HEK293T (cell line): Measurements from ENCODE around the gene POLR1B.
"Not testable (repeated sequence)": the region's sequence is repeated elsewhere in the genome, so short reads cannot be mapped to it uniquely, and the experiment has no call there.

Source experiments
- CTCF ChIA-PET: fragments of 350-600 bp; formaldehyde crosslinking; extraction: SDS; loops from one replicate; lab custom pipeline; 2021; ENCODE audit warnings: antibody characterized with exemption, inconsistent platforms; lab: Yijun Ruan, JAX
- POLR2A ChIA-PET: fragments of 350-600 bp; formaldehyde crosslinking; extraction: SDS; loops from one replicate; lab custom pipeline; 2020; ENCODE audit warnings: antibody characterized with exemption, inconsistent platforms; lab: Yijun Ruan, JAX
- DNase-seq: peaks from one replicate; pipeline ENCODE4 v3.0.0; 2012; ENCODE audit warnings: mixed read lengths; ENCODE audit errors: extremely low spot score
- ARNT ChIP-seq: fragments of 450-650 bp; IDR thresholded peaks from 2 replicates; pipeline ENCODE4 v1.6.1; 2017; ENCODE audit warnings: mild to moderate bottlenecking
- BHLHE40 ChIP-seq: fragments of 450-650 bp; IDR thresholded peaks from 2 replicates; pipeline ENCODE4 v1.6.1; 2016; ENCODE audit warnings: mild to moderate bottlenecking, moderate library complexity, borderline replicate concordance
- CTBP1 ChIP-seq: fragments of 450-650 bp; IDR thresholded peaks from 2 replicates; pipeline ENCODE4 v1.6.1; 2016; ENCODE audit warnings: borderline replicate concordance
- ELF4 ChIP-seq: fragments of 450-650 bp; IDR thresholded peaks from 2 replicates; pipeline ENCODE4 v1.6.1; 2017; ENCODE audit warnings: antibody characterized with exemption
- FOXA1 ChIP-seq: fragments of 450-650 bp; IDR thresholded peaks from 2 replicates; pipeline ENCODE4 v1.6.1; 2016; ENCODE audit warnings: mild to moderate bottlenecking
- FOXK2 ChIP-seq: fragments of 450-650 bp; IDR thresholded peaks from 2 replicates; pipeline ENCODE4 v1.6.1; 2016; ENCODE audit warnings: mild to moderate bottlenecking
- FOXM1 ChIP-seq: fragments of 450-650 bp; IDR thresholded peaks from 2 replicates; pipeline ENCODE4 v1.6.1; 2017; ENCODE audit warnings: mild to moderate bottlenecking, borderline replicate concordance
- HDGF ChIP-seq: fragments of 450-650 bp; IDR thresholded peaks from 2 replicates; pipeline ENCODE4 v1.6.1; 2017; ENCODE audit warnings: antibody characterized with exemption, borderline replicate concordance
- L3MBTL2 ChIP-seq: fragments of 450-650 bp; conservative IDR thresholded peaks from 2 replicates; pipeline ENCODE4 v1.6.1; 2016; ENCODE audit warnings: mild to moderate bottlenecking
- LEF1 ChIP-seq: fragments of 450-650 bp; IDR thresholded peaks from 2 replicates; pipeline ENCODE4 v1.6.1; 2017; ENCODE audit warnings: mild to moderate bottlenecking, borderline replicate concordance
- NFRKB ChIP-seq: fragments of 450-650 bp; IDR thresholded peaks from 2 replicates; pipeline ENCODE4 v1.6.1; 2016; ENCODE audit warnings: mild to moderate bottlenecking, moderate library complexity
- SP1 ChIP-seq: fragments of 450-650 bp; IDR thresholded peaks from 2 replicates; pipeline ENCODE4 v1.6.1; 2017
- SUZ12 ChIP-seq: fragments of 450-650 bp; IDR thresholded peaks from 2 replicates; pipeline ENCODE4 v1.6.1; 2016; ENCODE audit warnings: mild to moderate bottlenecking
- TARDBP ChIP-seq: fragments of 450-650 bp; IDR thresholded peaks from 2 replicates; pipeline ENCODE4 v1.6.1; 2016
- ZNF384 ChIP-seq: fragments of 450-650 bp; IDR thresholded peaks from 2 replicates; pipeline ENCODE4 v1.6.1; 2016
- TF ChIP-seq, protein P1 (sequence below): fragments of 450-650 bp; IDR thresholded peaks from 2 replicates; pipeline ENCODE4 v1.6.1; 2016

The POLR1B gene

DNA sequence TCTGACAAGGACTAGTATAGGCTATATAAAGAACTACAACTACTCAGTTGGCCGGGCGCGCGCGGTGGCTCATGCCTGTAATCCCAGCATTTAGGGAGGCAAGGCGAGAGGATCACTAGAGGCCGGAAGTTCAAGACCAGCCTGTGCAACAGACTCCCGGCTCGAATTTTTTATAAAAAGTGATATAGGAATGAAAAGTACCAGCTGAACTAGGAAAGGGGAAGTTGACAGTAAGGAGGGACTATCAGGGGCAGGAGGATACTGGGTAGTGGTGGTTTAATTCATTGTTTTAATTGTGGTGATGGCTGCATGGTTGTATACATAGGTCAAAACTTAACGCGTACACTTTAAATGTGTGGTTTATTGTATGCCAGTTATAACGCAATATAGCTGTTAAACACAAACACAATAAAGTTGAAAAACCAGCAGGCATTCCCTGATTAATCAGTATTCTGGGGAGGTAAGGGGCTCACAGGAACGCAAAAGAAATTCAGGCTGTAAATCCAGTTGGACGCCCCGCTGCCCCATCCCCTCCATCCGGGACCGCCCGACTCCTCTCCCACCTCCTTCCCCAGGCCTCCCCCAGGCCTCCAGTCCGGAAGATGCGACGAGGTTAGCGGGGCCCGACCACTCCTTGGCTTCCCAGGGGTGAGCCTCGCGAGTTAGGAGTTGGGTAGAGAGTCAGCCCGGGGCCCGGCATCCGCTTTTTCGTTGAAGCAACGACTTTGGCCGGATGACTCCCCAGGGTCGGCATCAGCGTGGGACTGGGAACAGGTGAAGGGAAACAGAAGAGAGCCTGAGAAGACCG lies 746 bp upstream of the POLR1B start:
- CTCF ChIA-PET = interaction anchor here (0.7 kb wide), 1 partner anchor 68 kb away, joined by 3 read pairs; no protein-coding TSS in a partner anchor
- TF ChIP-seq FOXM1 (peak; percentile 64), NFRKB (no peak), BHLHE40 (peak; percentile 76), ZNF384 (peak; percentile 5; the same call in 1 of the 2 replicates)
- peak; percentile 75 for DNase-seq
- POLR2A ChIA-PET = interaction anchor here (1.4 kb wide), 1 partner anchor 58 kb away, joined by 3 read pairs; no protein-coding TSS in a partner anchor

DNA sequence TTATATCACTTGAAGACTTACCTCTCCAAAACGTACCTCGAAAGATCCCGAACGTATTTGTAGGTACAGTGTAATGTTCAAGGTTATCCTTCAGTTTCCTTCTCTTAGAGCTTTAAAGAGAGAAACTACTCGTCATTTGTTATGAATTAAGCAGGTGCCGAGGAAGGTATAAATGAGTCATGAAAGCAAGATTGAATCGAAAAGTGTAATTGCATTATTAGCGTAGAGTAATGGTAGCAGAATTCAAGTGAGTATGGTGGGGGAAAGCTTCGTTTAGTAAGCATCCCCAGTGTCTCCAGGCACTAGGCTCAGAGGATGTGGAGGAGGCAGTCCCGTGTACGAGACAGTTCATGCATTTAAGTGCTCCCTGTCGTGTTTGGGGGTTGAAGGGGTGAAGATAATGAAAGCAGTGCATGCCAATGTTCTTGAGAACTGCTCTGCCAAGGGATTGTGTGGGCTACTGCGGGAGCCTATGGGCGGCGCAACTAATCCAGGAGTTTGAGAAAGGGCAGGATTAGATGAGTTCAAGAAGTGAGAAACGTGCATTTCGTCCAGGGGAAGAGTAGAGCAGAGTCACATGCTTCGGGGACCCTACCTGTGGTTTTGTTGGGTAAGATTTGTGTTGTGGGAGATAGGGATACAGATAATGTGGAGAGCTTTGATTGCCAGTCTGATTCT lies 858 bp downstream of the POLR1B start:
- CTCF ChIA-PET = interaction anchor here (0.6 to 0.7 kb wide), 2 partner anchors 438 to 1762 kb away, joined by 3 to 4 read pairs; no protein-coding TSS in a partner anchor
- TF ChIP-seq LEF1 (no peak), NFRKB (no peak), ZNF384 (no peak), L3MBTL2 (no peak), FOXA1 (no peak)
- POLR2A ChIA-PET = interaction anchor here (1.6 to 1.9 kb wide), 4 partner anchors 9 to 62 kb away, joined by 4 to 7 read pairs (median 5); partner anchors contain the start of gene CHCHD5
- DNase-seq = peak; percentile 16

DNA sequence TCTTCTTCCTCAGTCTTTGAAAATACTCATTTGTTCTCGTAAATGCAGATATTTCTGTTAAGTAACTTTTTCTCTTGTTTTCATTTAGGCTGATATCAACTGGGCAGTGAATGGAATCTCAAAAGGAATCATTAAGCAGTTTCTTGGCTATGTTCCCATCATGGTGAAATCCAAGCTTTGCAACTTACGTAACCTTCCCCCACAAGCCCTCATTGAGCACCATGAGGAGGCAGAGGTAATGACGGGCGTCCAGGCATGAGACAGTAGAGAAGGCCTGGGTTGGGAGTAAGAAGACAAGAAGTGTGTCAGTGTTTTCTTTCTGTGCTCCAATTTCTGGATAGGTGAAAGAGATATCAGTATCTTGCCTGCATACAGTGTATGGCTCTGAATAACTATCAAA lies 5.1 kb downstream of the POLR1B start:
- POLR2A ChIA-PET = no interaction called here
- TF ChIP-seq LEF1 (no peak), FOXM1 (no peak)
- TF ChIP-seq, protein P1, sequence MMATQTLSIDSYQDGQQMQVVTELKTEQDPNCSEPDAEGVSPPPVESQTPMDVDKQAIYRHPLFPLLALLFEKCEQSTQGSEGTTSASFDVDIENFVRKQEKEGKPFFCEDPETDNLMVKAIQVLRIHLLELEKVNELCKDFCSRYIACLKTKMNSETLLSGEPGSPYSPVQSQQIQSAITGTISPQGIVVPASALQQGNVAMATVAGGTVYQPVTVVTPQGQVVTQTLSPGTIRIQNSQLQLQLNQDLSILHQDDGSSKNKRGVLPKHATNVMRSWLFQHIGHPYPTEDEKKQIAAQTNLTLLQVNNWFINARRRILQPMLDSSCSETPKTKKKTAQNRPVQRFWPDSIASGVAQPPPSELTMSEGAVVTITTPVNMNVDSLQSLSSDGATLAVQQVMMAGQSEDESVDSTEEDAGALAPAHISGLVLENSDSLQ = no peak
- CTCF ChIA-PET = no interaction called here
- DNase-seq = no peak

DNA sequence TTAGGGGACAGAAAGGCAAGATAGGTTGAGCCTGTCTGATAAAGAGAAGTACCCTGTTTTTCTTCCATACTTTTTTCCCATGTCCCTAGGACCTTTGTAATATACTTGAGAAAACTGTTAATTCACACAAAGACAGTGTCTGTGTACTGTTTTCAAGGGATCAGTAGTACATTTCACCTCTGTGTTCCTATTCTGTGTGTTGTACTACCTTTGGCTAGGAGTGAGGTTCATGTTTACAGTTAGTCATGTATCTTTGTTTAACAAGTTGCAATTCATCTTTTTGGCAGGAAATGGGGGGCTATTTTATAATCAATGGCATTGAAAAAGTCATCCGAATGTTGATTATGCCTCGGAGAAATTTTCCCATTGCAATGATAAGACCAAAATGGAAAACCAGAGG lies 6.7 kb downstream of the POLR1B start:
- DNase-seq = no peak
- CTCF ChIA-PET = no interaction called here
- POLR2A ChIA-PET = no interaction called here
- no peak for TF ChIP-seq HDGF
- TF ChIP-seq CTBP1 = no peak
- no peak for TF ChIP-seq FOXK2
- no peak for TF ChIP-seq TARDBP
- TF ChIP-seq FOXM1 = no peak
- TF ChIP-seq, protein P1 = no peak
- no peak for TF ChIP-seq LEF1
- no peak for TF ChIP-seq ELF4
- no peak for TF ChIP-seq FOXA1
- no peak for TF ChIP-seq ZNF384
- no peak for TF ChIP-seq NFRKB
- TF ChIP-seq SP1 = no peak

DNA sequence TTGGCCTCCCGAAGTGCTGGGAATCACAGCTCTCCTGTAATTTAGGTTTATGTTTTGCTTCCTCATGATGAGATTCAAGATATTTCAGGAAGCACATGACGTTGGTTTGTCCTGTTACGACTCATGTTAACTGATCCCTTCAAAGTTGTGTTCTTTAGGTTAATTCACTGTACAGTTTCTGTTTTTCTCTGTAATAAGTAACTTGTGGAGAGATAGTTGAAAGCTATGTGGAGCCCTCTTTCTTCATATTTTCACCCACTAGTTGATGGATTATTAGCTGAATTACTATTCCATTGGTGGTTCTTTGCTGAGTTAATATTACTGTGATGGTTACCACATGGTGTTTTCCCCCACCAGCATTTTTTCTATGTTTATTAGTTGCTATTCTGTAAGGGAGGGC lies 23.8 kb downstream of the POLR1B start:
- TF ChIP-seq SUZ12 (no peak), HDGF (no peak), ZNF384 (no peak), TARDBP (no peak), NFRKB (no peak), ELF4 (no peak), FOXA1 (no peak), CTBP1 (no peak), SP1 (no peak), BHLHE40 (no peak), ARNT (no peak), LEF1 (no peak), FOXM1 (no peak), L3MBTL2 (no peak), FOXK2 (no peak)
- TF ChIP-seq, protein P1 = no peak
- CTCF ChIA-PET = no interaction called here
- DNase-seq = no peak
- POLR2A ChIA-PET = no interaction called here

DNA sequence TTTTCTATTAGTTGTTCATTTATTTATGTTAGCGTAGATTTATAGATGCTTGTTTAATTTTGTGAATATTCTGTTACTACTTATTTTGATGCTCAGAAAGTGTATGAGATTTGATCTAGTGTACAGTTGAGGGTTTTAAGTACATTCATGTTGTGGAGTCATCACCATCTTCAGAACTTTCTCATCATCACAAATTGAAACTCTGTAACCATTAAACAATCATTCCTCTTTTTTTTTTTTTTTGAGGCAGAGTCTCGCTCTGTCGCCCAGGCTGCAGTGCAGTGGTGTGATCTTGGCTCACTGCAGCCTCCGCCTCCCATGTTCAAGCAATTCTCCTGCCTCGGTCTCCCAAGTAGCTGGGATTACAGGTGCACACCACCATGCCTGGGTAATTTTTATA lies 24.2 kb downstream of the POLR1B start:
- DNase-seq, CTCF ChIA-PET: not testable (repeated sequence)
- POLR2A ChIA-PET = interaction anchor here (0.7 to 1.5 kb wide), 2 partner anchors 17 to 18 kb away, joined by 4 to 5 read pairs; partner anchors contain the start of gene CHCHD5
